GM21526 (cell line): ENCODE measurements around the gene KIAA1217.
"Not testable (repeated sequence)": the region's sequence is repeated elsewhere in the genome, so short reads cannot be mapped to it uniquely, and the experiment has no call there.

ENCODE experiments used
- ATAC-seq: cut with Tn5 transposase; IDR thresholded peaks from one replicate; pipeline ENCODE4 v1.9.1; 2021; ENCODE audit warnings: moderate library complexity; ENCODE audit not compliant: unreplicated experiment, low FRiP score

The KIAA1217 gene

DNA sequence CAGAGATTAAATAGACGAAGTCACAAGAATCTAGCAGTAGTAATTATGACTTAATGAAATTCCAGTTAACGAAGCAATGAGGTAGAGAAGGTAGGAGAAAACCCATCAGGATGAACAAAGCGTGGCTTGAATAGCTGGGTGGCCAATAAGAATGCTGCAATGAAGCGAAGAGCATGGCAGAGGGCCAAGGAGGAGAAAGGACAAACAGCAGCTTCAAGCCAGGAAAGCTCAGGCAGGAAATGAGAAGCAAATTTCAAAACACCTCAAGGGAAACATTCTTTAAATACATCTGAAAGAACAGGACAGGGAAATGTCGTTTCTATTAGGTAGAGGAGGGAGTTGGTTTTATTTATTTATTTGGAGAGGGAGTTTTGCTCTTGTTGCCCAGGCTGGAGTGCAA lies 122.5 kb downstream of the KIAA1217 start:
- no peak for ATAC-seq

DNA sequence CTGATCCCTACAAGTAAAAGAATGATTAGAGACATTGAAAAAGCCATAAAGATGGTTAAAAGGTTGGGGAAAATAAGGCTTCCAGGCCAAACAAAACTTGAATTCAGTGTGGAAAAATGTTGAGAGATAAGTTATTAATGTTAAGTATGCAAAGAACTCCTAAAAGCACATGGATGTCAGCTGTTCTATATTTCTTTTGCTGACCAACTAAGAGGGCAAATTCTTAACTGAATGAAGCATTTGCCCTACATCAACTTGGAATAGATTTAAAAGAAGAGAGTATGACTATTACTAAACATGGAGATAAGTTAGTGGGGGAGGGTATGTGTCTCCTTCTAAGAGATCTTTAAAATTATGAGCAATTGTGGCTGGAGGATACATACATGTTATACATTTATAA lies 124.8 kb downstream of the KIAA1217 start:
- no peak for ATAC-seq

DNA sequence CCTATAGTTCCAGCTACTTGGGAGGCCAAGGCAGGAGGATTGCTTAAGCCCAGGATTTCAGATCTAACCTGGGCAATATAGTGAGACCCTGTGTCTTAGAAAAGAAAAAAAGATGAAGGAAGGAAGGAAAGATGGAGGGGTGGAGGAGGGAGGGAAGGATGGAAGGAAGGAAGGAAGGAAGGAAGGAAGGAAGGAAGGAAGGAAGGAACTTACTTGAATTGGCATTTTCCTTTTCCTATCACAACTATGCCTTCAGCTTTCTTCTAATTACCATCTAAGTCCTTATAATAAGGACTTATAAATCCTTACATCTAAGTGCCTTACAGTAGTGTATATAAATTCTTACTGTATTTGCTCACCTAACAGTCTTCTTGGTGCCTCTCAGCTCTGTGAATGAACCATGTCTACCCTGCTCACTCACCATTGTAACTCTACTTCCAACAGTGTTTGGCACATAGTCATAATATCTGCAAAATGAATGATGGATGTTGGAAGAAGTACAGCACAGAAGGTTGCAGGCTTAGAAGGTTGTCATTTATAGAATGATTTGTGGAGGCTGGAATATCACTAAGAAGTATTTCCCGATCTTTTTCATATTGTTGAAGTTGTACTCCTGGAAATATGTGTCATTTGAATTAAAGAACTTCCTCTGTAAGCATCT lies 125.5 kb downstream of the KIAA1217 start:
- ATAC-seq, result no peak

DNA sequence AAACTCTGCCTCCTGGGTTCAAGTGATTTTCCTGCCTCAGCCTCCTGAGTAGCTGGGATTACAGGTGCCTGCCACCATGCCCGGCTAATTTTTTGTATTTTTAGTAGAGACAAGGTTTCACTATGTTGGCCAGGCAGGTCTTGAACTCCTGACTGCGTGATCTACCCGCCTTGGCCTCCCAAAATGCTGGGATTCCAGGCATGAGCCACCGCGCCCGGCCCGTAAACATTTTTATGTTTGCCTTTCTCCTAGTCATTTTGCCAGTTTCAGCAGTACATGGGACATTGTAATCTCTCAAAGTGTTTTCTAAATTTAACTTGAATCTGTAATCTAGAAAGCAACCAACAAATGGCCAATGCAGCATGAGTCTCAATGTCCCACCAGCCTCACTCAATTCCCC lies 128.8 kb downstream of the KIAA1217 start:
- not testable (repeated sequence) for ATAC-seq

DNA sequence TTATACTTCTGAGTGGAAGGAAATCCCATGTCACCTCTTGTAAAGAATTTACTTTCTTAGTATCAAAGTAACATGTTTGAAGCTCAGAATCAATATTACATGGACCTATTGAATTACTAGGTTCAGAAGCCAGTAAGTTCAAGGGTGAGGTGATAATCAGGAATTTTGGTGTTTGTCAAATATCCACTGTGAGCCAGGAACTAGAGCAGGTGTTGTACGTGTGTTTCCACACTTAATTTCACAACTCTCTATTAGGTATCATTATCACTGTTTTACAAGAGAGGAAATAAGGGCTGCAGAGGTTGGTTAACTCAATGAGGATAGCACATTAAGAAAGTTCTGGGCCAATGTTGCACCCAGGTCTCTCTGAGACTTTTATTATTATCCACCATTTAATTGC lies 130.4 kb downstream of the KIAA1217 start:
- ATAC-seq, result no peak

DNA sequence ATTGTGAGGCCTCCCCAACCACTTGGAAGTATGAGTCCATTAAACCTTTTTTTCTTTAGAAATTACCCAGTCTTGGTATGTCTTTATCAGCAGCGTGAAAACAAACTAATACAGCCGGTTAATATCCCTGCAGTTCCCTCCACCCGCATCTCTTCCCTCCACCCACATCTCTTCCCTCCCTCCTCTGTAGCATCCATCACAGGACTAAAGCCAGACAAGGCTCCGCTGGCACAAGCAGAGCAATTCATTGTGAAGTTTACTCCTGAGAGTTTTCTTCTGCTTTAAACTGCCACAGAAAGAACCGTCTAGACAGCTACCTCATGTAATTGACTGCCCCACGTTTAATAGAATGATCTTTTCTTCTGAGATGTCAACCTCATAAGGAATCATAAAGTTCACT lies 131.5 kb downstream of the KIAA1217 start:
- no peak for ATAC-seq

DNA sequence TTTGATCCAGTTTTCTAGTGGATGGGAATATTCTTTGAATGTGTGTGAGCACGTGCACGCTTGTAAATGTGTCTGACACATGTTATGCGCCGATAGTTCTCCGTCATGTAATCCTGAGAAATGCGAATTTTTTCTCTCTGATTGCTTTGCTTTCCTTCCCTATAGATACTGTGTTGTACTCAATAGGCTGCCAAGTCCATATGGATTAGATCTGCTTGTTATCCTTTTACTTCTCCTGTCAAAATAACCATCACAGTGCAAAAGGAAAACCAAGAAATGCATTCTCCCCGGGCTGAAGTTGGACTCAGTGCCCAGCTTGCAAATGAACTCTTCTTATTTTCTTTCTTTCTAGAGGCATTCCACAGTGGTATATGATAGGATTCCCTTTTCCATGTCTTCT lies 131.9 kb downstream of the KIAA1217 start:
- no peak for ATAC-seq

DNA sequence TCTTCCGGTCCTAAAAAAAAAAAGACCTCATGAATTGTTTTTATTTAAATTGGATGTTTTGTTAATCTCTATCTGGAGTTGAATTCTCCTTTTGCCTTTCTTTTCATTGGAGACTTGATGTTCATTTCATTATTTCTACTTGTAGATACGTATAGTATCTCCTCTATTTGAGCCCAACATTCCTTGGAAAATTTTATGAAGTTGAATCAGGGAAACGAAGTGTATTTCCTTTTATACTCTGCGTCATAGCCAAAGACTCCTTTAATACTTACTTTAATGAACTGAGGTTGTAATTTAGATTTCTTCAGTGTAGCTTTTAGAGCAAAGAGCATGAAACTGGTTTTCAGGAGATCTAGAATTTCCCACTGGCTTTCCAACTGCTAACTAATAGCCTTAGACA lies 132.4 kb downstream of the KIAA1217 start:
- no peak for ATAC-seq

DNA sequence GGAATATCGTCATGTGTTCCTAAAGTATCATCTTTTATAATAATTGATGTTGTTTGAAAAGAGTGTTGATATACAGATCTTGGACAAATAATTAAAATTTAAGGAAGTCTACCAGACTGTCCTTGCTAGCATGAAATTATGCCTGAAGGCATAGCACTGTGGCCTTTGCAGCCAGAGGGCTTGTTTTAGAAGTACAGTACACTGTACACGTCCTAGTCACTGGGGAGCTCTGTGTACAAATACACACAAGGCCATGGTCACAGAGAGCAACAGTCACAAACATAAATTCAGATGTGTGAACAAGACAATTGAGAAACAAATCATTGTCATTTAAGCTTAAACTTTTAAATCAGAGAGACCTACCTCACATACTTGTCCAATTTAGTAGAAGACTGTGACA lies 133.0 kb downstream of the KIAA1217 start:
- no peak for ATAC-seq

DNA sequence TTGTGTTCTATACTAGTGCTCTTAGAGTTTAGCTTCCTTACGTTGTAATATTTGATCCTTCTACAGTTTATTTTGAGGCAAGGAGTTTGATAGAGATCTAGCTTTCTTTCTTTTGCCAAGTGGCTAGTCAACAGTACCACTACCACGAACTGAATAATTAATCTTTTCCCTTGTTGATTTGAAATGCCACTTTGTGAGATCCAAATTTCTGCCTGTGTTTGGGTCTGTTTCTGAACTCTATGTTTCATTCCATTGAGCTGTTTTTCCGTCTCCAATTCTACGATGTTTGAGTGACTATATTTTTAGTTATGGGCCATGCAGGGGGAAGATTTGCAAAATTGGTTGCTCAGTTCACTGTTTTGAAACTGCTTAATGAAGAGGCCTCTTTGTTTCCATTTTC lies 134.7 kb downstream of the KIAA1217 start:
- ATAC-seq, result no peak

DNA sequence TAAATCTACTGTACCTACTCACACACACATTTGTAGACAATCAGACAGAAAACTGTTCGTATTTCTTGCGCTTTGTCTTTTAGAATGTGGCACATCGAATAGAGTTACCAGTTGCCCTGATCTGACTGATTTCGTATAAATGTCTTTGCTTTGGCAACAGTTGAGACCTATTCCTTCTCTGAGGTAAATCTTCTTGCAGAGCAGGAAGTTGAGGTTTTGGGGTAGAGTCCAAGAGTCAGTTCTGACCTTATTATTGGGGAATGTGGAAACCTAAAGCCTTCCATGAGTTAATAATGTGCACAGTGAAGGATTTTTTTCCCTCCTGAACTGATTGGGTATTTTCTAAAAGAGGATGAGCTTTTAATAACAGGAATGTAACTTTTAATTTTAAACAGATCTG lies 135.3 kb downstream of the KIAA1217 start:
- no peak for ATAC-seq

DNA sequence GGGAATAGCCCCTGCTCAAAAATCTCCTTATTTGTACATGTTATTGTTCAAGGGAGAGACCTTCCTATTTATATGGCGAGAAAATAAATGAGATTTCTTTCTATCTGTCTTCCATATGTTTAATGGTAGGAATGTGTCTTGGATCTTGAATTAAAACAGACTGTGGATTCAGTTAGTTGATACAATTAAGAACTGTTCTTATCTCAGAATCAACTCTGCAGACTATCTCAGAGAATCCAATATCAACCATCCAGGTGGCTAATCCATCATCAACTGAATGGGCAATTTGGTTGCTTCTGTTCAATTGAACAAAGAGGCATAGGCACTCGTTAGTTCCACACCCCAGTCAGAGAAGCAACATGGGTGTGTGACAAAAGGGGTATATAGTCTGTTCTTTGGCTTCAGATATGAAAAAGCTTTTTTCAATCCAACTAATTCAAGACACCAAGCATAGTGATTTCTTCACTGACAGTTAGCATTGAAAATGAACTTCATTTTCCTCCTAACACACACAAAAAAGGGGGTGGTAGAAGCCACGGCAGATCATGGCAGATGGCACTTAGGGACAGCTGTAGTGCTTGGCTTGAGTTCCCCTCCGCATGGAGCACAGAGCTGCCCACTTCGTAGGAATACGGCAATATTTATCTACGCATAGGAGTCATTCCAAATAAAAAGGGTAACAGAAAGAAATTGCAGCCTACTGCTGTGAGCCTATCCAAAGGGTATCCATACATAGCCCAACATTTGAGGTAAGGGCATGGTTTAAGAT lies 135.9 kb downstream of the KIAA1217 start:
- ATAC-seq, result no peak

DNA sequence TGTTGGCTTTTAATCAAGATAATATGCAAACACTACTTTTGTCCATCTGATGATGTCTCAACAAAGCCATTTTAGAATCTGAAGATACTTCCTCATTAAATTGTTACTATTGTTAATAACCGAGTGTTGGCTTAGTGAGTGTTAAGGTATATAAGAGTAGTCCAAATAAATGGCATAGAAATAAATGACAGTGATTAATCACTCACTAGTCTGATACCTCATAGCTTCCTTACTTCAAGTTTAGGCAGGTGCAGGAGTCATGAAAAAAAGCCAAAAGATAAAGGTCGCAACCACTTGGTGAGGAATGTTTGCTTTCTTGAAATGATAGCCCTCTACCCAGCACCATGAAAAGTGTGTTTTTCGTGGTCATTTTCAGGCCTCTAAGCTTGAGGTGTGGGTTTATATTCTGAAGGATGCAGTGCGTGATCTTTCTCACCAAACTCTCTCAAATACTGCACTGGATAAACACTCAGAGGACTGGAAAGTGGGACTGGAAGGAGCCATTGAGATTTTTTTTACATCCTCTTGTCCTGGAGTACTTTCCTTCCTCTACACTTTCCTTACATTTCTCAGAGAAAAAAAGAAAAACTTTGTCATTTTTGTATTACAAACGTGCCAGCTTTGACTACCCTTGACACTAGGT lies 138.1 kb downstream of the KIAA1217 start:
- no peak for ATAC-seq

DNA sequence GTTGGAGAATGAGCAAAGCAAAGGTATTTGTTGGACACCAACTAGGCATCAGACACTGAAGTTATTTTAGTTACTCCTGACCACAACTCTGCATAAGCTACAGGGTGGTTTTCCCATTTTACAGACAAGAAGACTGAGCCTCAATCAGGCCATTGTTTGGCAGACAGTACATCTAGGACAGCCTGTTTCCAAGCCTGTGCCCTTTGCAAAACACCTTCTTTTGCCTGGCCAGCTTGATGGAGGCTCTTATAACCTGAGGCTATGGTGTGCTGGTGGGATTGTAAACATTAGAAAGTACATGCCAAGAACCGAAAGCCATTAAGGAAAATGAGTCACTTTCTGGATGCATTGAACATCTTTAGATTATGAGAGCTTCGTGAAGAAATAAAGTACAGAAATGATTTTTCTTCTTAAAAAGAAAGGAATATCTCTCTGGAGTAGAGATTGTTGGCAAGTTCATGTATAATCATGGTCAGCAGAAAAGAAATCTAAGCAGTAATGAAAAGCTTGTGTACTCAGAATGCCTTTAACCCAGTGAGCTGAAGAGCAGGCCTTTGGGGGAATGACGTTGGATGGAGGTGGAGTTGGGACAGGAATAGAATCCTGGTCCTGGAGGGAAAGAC lies 140.6 kb downstream of the KIAA1217 start:
- ATAC-seq, result no peak

DNA sequence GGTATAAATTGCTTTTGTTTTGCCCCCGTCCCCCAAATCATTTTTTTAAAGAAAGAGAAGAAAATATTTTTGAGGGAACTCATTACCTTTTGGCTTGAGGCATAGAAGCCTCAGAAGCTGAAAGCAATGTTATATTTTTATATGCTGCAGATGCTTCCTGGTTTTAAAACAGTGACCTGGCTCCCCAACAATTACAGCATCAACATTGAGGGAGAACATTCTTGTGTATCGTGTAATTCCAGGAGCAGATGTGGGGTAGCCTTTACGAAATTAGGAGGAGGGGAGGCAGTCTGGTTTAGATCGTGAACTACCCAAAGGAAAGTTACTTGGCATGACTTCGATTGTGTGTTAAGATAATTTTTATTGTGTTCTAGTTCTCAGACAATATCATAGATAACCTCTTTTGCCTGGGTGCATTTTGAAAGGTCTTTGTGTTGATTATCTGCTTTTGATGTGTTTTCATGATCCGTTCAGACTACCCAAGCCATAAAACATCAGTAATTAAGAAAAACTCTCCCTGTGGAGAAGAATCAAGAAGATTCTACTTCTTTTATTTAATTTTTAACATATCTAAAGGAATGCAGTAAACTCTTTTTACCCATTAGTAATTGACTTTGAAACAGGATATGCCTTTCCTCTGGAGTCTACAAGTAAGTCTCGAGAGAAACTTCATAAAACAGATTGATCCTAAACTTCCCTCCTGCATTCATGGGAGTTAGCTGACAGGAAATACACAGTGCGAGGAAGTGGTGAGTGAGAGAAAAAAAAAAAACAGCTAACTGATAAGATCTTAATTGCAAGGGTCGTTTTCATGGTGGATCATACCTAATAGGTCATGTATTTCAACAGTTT lies 141.4 kb downstream of the KIAA1217 start:
- no peak for ATAC-seq

DNA sequence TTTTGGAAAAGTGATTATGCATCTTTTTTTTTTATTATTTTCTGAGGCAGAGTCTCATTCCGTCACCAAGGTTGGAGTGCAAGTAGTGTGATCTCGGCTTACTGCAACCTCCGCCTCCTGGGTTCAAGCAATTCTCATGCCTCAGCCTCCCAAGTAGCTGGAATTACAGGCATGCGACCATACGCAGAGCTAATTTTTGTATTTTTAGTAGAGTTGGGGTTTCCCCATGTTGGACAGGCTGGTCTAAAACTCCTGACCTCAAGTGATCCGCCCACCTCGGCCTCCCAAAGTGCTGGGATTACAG lies 141.9 kb downstream of the KIAA1217 start:
- ATAC-seq, result not testable (repeated sequence)

DNA sequence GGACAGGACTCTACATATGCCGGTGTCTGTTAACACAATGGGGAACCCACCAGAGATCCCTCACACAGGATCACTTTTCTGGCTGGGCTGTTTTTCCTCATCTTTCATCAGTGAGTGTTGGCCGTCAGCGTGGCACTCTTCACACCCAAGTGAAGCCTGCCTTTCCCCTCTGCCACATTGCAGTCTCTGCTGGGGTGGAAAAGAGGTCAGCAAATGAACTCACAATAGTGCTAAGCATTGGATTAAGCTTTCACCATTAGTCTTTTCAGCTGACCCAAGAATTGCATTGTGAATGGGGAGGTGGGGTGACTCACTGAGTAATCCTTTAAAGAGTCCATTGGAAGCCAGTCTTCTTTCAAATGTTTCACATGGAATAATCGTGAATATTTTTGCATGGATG lies 143.0 kb downstream of the KIAA1217 start:
- no peak for ATAC-seq

DNA sequence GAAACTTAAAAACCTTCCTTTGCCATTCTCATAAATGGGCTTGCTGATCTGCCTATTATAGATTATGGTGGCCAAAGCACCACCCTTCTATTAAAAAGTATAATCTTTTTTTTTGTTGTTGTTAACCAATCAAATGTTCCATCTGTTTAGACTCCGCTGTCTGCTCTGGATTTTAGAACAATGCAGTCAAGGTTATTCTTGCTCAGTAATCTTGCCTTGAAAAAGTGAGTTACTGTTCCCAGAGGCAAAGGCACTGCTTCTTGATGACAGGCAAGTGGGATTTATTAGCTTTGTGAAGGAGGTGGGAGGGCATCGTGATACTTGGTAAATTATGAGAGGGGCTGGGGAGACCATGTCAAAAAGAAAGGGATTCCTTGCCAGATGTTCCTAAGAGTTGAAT lies 143.5 kb downstream of the KIAA1217 start:
- no peak for ATAC-seq

DNA sequence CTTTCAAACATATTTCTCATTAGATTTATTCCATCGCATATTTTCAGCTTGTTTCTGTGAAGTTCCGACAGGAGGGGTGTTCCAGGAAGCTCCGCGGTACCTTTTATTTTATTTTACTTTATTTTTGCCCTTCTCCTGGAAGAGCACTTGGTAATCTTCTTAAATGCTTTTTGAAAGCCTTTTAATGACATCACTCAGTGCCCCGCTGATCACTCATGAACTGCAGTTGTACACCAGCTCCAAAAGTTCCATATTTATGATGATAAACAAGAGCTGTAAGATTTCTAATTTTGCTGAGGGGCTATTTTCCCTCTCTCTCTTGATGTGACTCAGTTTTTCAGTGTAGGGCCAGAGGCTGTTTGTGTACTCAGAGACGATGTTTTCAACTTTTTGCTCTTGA lies 144.4 kb downstream of the KIAA1217 start:
- no peak for ATAC-seq

DNA sequence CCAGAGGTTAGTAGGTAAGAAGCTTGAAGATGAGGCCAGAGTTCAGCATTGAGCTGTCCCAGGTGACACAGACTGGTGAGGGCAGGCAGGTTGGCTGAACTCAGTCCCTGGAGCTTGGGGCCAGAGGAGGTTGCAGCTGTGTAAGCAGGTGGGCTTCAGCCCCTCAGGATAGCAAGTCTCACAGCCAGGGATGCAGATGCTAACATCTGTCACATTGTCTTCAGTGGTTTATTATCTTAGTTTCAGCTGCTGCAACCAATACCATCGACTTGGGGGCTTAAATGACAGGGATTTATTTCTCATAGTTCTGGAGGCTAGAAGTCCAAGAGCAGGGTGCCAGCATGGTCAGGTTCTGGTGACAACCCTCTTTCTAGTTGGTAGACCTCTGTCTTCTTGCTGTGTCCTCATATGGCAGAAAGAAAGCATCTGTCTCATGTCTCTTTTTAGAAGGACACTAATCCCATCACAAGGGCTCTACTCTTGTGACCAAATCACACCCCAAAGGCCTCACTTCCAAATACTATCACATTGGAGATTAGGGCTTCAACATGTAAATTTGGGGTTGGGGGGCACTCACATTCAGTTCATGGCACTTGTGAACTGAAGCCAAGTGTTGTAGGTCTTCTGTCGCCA lies 146.2 kb downstream of the KIAA1217 start:
- ATAC-seq, result no peak
